H1 (cell line): ENCODE measurements around the gene ZCCHC3. TPM values are rescaled to one million over a fixed set of nuclear protein-coding genes. Genes with fewer than 3 reads are reported as not detected.

Experiments used
- BACH1 ChIP-seq: IDR thresholded peaks from 2 replicates; pipeline ENCODE4 v1.6.1; 2012; ENCODE audit warnings: low read length, improper control_type of control experiment
- CHD7 ChIP-seq: fragments of 300-600 bp; sonication (generic); IDR thresholded peaks from 2 replicates; pipeline ENCODE4 v1.7.1; 2012; ENCODE audit warnings: low read length, moderate library complexity, mild to moderate bottlenecking, inconsistent platforms; ENCODE audit not compliant: insufficient replicate concordance
- JUND ChIP-seq: IDR thresholded peaks from 2 replicates; pipeline ENCODE4 v1.6.1; 2011; ENCODE audit warnings: mild to moderate bottlenecking, improper control_type of control experiment, low read length
- PHF8 ChIP-seq: fragments of 200-600 bp; sonication (generic); conservative IDR thresholded peaks from 2 replicates; pipeline ENCODE4 v1.7.1; 2012; ENCODE audit warnings: low read depth, mild to moderate bottlenecking, inconsistent platforms, low read length, moderate library complexity
- POLR2A ChIP-seq, 2 experiments: IDR thresholded peaks; 1 replicate in 1 of 2; 2 replicates in 1 of 2; pipeline ENCODE4 v1.6.1; 2011; ENCODE audit warnings: low read depth in 2 of 2, low read length in 2 of 2, mild to moderate bottlenecking in 2 of 2; ENCODE audit errors: control extremely low read depth in 1 of 2
- RNF2 ChIP-seq: fragments of 200-900, 300-1000 bp; sonication (generic); IDR thresholded peaks from 2 replicates; pipeline ENCODE4 v1.7.1; 2016; ENCODE audit warnings: borderline replicate concordance, low read depth, mild to moderate bottlenecking, antibody characterized with exemption, low read length; ENCODE audit not compliant: poor library complexity, severe bottlenecking; ENCODE audit errors: missing control alignments
- SP4 ChIP-seq: IDR thresholded peaks from 2 replicates; pipeline ENCODE4 v1.6.1; 2012; ENCODE audit warnings: low read length, inconsistent platforms
- TEAD4 ChIP-seq: IDR thresholded peaks from 2 replicates; pipeline ENCODE4 v1.6.1; 2012; ENCODE audit warnings: low read depth, low read length, inconsistent platforms, mixed read lengths
- polyA plus RNA-seq, 7 experiments: library from polyadenylated mRNA; depleted of rRNA in 3 of 7; stranded (reverse) in 5 of 7; unstranded in 2 of 7; fragments of >200 nt in 5 of 7; fragments of 200-250 nt in 2 of 7; gene quantifications; 1 replicate in 5 of 7; 2 replicates in 1 of 7; 4 replicates in 1 of 7; pipeline versions ENCODE4 v1.2.1 to v1.2.3, GENCODE V29; 2011 to 2013; ENCODE audit warnings: missing spikeins in 2 of 7, mixed read lengths in 2 of 7
- total RNA-seq: library from RNA; stranded (reverse); fragmentation: NEBNext Ultra II Directional; extraction: Animal tissue kit (Norgen Biotek cat#: 25700); gene quantifications from 2 replicates; pipeline ENCODE4 v1.2.1, GENCODE V29; 2021

Gene ZCCHC3
- total and polyA plus RNA-seq, 2 of the 8 experiments (the other 6 are each of a cell fraction or from before 2014, with no cell fraction given) = 33.7 to 52.4 TPM

GRCh38 chr20:266596-267562 is 30.5 kb upstream of the ZCCHC3 start (continued):
- TF ChIP-seq CHD7 = no peak
- TF ChIP-seq POLR2A (IDR thresholded peaks at IDR 0.05; ENCODE audit: control extremely low read depth in 1 of 2, low read depth in 2 of 2, low read length in 2 of 2) = peak in 1 of 2 experiments; percentile 94; a peak in 2 of 3 replicates
- TF ChIP-seq RNF2 = no peak
- TF ChIP-seq TEAD4 = peak; percentile 89
- 0 out of 2 replicates have a peak, but pooled peaks have one; percentile 30 for TF ChIP-seq JUND
- no peak for TF ChIP-seq SP4
- peak; percentile 64; the same call in 1 of the 2 replicates for TF ChIP-seq PHF8
- TF ChIP-seq BACH1 = 0 out of 2 replicates have a peak, but pooled peaks have one; percentile 10
